Measurements from ENCODE around the gene CAPN11.
"Not testable (repeated sequence)": the region's sequence is repeated elsewhere in the genome, so short reads cannot be mapped to it uniquely, and the experiment has no call there.

The CAPN11 gene

DNA sequence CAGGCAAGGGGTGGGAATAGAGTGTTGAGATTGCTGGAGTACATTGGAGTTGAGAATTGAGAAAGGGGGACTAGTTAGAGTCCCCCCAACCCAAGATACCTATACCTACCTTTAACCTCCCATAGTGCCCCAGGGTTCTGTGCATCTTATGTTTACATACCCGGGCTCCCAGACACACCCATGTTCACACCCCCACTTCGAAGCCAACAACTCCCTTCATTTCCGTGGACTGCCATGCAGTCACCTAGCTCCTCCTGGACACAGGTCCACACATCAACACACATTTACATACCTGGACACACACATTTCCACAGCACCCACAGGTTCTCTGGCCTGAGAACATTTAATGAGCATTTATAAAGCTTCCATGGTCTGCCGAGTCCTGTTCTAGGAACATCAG lies 26.1 kb upstream of the CAPN11 start:
- no peak for DNase-seq

DNA sequence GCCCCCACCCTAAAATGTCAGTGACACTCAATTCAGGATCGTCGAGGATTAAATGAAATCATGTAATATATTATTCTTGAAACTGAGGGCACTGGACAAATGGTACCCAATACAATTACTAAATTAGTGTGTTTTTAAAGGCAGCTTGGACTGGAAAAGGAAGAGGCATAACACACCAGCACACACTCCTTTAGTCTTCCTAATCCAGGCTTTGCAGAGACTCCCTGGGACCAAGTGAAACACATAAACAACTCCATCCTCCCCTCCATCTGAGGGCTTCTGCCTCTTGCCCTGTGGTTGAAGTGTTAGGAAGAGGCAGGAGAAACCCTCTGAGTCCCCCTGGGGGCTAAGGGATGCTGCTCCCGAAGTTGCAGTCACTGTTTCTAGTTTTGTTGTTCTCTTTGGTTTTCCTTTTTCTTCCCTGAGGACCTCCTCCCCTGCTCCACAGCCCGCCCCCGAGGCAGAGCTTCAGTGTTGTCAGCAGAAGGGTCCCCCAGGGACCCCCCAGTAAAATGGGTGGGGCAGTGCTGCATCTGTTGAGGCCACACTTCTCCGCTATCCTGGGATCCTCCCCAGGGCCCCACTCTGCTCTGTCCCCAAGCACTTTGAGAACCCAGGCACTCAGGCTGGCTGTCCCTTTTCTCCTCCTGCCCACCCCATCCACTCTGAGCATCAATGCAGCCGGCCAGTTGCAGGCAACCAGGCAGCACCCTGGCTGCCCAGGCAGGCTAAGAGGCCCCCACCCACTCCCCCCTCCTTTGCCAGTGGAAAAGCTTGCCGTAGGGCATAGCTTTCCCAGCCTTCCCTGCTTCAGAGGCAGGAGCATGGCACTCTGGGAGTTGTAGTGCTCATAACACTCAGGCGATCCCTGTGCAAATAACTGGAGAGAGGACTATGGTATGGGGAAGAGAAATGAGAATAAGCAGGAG lies 25.4 kb upstream of the CAPN11 start:
- no peak for DNase-seq

DNA sequence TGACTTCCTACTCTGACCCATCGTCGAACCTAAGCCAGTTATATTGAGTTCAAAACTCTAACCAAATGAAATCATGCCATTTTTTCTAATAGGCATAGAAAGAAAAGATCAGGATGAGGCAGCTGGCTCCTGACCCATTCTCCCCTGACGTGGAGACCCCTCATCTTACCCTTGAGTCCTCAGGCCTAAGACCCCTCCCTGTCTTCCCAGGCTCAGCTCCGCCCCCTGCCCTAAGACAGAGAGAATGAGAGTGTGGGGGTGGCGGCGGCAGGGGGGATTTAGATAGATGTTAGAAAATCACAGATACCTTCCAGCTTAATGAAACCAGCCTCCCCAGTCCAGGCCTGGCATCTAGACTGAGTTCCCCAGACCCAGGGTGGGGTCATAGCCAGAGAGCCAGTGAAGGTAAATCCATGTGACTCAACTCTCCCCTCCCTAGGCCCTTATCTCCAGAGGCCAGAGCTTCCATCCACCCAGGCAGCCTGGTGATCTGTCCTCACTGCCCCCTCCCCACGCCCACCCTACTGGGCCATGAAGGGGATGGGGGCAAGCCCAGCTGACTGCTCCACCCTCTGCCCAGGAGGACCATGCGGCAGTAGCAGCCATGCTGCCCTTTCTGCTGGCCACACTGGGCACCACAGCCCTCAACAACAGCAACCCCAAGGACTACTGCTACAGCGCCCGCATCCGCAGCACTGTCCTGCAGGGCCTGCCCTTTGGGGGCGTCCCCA lies 24.5 kb upstream of the CAPN11 start:
- no peak for DNase-seq

DNA sequence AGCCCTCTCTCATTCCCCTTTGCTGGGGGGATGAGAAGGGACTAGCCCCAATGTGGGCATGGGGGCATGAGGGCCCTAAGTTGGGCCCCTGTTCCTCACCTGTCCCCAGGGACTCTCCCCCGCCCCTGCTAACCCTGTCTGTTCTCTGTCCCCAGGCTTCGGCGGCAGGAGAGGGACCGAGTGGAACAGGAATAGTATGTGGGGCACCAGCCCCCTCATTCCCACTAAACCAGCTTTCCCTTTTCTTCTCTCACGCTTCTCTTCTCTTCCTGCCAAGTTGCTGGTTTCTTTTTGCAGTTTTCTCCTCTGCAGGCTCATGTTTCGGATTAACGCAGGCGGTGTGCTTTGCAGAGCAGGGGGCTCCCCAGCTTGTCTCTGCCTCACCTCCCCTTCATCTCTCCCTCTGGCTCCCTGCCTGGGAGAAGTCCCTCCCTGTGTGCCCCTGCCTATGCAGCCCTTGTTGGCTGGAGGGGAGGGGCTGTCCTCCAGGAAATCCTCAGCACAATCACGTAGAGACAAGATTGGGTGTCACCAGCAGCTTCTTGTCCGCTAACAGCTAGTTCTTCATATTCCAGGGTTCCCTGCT lies 23.4 kb upstream of the CAPN11 start:
- DNase-seq = no peak

DNA sequence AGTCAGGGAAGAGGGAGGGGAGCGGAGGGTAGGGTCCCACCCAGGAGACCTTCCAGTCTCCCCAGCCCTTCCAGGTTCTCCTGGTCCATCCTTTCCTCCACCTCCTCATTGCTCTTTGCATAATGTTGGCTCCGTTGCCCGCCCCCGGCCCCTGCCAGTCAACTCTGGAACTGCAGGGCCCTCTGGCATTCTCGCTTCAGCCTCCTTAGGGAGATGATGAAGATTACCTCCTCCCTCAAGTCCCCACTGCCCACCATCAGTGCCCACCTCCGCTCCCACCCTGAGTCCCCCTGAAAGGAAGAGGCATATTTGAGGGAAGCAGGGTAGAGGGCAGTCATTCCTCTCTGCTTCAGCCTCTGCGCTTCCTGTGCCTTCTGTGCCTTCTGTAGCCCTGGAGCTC lies 22.7 kb upstream of the CAPN11 start:
- DNase-seq = no peak

DNA sequence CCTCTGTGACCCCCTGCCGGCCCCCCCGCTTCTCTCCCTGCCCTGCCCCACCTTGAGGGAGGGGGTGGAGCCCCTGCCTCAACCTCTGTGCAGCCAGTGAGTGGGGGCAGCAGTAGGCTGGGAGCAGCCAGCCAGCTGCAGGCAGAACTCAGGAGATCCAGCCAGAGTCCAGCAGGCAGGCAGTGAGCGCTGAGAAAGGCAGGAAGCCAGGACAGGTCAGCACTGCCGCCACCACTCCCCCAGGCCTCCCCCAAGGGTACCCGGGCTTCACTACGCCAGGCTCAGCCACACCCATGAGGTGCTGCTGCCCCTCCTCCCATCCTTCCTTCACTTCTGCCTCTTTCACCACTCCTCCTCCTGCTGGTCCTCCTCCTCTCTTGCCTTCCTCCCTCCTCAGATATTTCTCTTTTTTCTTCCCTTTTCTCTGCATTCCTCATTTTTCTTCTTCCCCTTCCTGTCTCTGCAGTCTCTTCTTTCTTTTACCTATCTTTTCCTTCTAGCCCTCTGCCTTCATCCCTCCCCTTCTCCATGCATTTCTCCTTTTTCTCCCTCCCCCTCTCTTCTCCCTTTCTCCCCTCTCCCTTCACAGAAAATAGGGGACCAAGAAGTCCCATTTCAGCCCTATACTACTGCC lies 19.8 kb upstream of the CAPN11 start:
- no peak for DNase-seq

DNA sequence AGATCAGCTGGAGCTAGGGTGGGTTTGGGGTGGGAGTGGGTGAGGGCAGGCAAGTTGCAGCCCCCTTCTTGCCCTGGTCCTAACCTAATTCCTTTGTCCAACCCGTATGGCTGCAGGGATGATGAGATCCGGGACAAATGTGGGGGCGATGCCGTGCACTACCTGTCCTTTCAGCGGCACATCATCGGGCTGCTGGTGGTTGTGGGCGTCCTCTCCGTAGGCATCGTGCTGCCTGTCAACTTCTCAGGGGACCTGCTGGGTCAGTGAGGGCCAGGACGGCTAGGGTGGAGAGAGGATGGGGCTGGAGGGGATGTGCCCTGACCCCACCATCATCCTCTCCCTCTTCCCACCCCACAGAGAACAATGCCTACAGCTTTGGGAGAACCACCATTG lies 19.3 kb upstream of the CAPN11 start:
- DNase-seq = no peak

DNA sequence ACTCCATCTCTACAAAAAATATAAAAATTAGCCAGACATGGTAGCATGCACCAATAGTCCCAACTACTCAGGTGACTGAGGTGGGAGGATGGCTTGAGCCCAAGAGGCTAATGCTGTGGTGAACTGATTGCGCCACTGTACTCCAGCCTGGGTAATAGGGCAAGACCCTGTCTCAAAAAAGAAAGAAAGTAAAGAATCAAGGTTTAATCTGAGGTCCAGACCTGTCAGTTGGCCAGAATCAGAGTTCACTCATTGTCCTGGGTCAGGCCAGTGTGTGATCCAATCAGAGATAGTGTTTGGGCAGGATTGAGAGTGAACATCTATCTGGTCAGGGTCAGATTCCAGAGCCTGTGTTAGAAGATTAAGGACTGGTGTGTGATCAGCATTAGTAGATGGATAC lies 15.8 kb upstream of the CAPN11 start:
- DNase-seq = no peak

DNA sequence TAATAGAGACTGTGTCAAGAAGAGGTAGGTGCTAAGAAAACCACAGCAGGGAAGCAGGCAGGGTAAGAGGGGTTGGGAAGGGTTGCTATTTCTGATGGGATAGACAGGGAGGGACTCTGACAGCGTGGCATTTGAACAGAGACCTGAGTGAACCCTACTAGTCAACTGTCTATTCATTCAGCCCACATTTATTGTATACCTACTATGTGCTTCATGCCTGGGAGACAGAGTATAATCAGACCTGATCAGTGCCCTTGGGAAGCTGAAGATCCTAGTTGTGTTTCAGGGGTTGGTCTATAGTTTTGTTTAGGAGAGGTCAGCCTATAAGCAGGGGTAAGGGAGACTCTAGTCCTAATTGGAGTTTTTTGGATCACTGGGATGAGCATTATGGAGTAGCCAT lies 14.9 kb upstream of the CAPN11 start:
- DNase-seq = no peak

DNA sequence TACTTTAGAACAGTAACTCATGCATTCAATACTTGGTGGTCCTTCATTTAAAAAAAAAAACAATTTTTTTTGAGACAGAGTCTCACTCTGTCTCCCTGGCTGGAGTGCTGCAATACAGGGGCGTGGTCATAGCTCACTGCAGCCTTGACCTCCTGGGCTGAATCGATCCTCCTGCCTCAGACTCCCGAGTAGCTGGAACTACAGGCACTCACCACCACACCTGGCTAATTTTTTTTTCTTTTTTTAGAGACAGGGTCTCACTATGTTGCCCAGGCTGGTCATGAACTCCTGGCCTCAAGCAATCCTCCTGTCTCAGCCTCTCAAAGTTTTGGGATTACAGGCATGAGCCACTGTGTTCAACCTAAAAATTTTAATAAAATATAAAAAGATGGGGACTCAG lies 14.1 kb upstream of the CAPN11 start:
- not testable (repeated sequence) for DNase-seq

DNA sequence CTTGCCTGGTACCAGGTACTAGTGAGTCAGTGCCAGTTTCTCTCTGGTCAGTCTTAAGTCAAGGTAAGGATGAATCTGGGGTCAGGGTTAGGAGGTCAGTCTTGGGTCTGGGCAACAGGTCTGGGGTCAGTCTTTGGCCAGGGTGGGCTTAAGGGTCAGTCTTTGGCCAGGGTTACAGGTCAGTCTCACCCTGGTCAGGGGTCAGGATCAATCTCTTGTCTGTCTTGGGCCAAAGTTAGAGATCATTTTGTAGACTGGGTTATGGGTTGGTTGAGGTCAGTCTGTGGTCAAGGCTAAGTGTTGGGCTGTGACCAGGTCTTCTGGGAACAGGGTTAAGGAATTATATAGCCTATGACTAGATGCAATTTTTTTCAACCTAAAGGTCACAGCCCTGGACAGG lies 12.8 kb upstream of the CAPN11 start:
- DNase-seq = no peak

DNA sequence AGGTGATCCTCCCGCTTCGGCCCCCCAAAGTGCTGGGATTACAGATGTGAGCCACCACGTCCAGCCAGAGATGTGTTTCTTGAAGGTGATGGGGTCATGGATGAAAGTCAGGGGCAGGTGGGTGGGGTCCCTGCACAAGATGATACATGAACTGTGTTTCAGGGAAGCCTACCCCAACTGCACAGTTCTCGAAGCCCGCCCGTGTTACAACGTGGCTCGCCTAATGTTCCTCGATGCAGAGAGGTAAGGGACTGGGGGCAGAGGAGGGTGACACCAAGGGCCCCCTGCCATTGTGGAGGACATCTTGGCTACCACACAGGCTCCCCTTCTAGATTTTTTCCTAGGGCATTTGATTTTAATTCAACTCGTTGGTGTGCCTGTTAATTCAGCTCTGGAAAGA lies 11.9 kb upstream of the CAPN11 start:
- no peak for DNase-seq

DNA sequence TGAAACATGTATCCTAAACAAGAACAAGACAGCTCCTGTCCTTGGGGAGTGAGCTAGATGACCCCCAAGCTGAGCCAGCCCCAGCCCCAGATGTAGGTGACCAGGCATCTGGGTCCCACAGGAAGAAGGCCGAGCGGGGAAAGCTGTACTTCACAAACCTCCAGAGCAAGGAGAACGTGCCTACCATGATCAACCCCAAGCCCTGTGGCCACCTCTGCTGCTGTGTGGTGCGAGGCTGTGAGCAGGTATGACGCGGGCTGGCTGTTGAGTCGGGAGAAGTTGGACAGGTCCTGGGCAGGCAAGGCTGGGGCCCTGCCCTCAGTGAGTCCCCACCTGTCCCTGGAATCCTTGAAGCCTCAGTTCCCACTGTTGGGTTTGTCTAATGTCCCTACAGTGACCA lies 11.4 kb upstream of the CAPN11 start:
- DNase-seq = no peak

DNA sequence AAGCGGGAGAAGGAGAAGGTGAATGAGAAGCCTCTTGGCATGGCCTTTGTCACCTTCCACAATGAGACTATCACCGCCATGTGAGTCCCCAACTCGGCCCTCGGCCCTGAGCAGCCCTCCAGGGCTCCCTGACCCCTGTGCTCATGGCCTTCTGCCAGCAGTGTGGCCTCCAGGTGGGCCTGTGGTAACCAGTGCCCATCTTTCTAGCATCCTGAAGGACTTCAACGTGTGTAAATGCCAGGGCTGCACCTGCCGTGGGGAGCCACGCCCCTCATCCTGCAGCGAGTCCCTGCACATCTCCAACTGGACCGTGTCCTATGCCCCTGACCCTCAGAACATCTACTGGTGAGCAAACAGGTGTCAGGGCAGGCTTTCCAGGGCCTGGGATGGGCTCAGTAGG lies 10.3 kb upstream of the CAPN11 start:
- DNase-seq = no peak

DNA sequence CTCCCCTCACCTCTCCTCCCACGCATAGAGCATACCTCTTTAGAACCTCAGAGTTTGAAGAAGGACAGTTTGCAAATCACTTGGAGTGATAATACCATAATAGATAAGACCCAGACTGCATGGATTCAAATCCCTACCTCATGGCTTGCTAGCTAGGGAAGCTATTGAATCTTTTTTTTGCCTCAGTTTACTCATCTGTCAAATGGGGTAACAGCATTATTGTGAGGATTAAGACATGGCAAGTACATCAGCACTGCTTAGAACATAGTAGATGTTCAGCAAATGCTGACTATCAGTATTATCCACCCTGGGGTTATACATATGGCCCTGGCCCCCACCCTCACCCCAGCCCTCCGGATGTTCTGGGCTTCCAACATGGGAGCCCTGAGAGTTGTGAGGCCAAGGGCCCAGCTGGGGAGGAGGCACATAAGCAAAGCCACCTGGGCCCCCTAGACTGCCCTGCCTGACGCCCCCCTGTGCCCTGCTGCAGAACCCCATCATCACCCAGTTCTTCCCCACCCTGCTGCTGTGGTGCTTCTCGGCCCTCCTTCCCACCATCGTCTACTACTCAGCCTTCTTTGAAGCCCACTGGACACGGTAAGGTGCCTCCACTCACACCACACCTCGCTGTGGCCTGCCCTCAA lies 9.1 kb upstream of the CAPN11 start:
- no peak for DNase-seq

DNA sequence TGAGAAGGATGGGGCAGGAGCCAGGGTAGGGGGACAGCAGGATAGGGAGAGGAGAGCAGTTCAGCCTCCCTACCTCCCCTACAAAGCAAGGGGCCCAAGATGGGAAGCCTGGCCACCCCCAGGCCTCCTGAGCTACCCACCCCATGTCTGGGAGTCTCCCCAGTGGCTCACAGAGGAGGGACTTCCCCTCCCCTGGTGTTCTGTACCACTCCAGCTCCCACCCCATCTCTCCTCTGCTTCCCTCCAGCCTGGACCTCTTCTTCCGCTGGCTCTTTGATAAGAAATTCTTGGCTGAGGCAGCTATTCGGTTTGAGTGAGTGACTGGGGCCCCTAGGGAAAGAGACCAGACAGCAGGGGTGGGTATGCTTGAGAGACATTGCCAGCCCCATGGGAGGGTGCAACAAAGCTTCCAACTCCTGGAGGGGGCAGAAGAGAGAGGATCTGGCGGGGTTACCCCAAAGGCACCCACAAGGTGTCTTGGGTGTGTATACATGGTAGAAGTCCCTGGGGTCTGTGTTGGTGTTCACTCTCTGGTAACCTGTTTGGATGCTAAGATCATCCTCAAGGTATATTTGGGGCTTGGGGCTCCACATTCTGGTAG lies 8.2 kb upstream of the CAPN11 start:
- no peak for DNase-seq

DNA sequence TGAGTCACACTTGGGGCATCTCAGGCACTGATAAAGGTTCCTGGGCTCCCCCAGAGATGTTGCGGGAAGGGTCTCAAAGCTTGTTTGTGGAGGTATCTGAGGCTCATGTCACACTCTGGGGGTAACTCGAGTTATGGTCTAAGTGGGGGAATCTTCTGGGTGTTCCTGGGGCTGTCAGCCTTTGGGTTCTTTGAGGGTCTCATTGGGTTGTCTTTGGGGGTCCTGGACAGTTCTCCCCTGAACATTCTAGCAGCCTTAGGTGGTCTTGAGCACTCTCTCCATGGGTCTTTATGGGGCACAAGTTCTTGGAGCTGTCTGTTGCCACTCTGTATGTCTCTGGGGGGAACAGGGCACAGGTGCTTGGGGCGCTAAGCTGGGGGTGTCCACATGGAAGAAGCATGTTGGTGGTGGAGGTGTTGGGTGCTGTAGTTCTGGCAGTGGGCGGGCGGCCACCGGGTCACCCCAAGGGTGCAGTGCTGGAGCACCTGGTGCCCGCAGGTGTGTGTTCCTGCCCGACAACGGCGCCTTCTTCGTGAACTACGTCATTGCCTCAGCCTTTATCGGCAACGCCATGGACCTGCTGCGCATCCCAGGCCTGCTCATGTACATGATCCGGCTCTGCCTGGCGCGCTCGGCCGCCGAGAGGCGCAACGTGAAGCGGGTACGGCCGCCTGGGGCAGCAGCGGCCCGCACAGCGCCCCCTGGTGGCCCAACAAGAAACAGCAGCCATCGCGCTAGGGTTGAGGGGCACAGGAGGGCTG lies 7.1 kb upstream of the CAPN11 start:
- DNase-seq = peak; percentile 65

DNA sequence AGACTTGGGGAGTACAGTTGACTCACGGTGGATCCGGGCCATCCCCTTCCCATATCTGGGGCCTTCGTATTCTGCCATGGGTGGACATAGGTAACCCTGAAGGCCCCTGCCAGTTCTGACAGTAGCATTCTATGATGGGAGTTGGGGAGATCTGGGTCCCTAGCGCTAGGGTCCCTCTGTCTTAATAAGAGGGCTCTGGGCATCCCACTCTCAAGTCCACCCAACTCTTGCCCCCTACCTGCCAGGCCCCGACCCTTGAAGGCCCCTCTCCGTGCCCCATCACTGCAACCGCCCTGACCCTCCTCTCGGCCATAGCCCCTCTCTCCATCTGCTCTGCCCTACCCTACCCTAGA lies 6.5 kb upstream of the CAPN11 start:
- no peak for DNase-seq

DNA sequence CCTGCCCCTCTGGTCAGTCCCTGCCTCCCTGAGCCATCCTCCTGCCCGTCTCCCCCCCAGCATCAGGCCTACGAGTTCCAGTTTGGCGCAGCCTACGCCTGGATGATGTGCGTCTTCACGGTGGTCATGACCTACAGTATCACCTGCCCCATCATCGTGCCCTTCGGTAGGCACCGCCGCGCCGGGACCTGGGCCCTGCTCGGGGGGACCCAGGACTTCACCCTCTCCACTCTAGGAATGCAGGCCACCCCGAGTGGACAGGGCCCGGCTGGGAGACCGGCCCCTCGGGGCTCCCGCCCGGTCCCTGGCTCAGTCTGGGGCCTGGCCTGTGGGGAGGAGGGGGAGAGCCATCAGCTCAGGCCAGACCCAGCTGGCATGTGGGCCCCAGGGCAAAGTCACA lies 6.1 kb upstream of the CAPN11 start:
- no peak for DNase-seq

DNA sequence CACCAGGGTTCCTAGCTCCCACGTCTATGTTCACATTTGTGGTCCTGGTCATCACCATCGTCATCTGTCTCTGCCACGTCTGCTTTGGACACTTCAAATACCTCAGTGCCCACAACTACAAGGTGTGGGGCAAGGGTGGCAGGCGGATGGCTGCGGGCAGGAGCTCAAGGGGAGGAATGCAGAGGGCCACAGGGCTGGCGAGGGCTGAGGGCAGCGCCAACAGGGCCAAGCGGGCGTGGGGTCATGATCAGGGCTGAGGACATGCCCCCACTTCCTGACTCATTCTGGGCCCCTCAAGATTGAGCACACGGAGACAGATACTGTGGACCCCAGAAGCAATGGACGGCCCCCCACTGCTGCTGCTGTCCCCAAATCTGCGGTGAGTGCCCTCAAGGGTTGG lies 4.6 kb upstream of the CAPN11 start:
- no peak for DNase-seq

DNA sequence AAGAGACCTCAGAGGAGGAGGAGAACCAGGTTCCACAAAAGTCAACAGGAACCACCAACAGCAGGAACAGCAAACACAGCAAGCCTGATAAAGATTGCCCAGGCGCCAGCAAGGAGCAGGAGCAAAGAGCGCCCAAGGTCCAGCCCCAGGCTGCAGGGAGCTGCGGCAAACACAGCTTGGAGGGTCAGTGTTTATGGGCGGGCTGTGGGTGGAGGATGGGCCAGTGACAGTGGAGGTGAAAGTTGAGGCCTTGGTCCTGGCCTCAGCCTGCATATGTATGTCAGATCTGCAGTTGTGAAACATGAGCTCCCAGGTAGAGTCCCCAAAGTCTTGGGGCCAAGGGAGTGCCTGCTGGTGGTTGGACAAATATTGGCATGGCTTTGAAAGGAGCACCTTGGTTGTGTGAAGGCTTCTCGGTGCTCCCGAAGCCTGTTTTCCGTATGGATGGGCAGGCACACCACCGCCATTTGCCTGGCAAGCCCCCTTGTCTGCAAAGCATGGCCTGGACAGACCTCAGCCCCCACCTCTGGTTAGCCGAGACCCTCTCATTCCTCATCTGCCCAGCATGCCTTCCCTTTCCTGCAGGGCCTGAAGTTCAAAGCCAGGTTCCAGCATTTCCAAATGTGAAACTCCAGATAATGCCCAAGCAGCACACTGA lies 2.0 kb upstream of the CAPN11 start:
- DNase-seq = no peak
